Kasumi-1 (cell line): ENCODE measurements around the gene C14orf132.
"Not testable (repeated sequence)": the region's sequence is repeated elsewhere in the genome, so short reads cannot be mapped to it uniquely, and the experiment has no call there.

Source experiments
- DNase-seq, 2 experiments: peaks; one replicate each; lab custom pipeline; 2025; lab: John Stamatoyannopoulos, UW

The C14orf132 gene

DNA sequence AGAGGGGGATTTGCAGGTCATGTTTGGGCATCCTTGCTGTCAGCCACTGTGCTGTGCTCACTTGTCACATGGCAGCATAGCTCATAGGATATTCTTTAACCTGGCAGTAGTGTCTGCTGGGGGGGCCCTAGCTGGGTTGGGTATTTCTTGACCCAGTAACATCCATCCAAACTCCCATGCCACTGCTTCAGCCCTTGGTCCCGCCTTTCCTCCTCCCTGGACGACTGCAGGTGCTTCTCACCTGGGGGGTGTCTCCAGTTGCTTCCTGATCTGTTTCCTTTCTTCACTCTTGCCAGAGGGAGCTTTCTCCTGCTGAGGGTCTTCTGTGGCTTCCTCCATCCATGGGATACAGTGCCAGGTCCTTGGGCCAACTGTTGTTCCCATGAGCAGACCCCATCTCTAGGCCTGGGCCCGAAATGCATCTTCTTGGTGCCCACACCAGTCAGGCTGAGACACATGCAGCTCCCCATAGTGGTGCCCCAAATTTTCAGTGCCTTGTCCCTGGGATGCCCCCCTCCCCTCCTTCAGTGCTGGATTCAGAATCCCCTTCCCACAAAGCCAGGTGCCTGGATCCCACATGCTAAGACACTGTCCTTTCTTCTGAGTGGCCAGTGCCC is 20.5 kb downstream of the C14orf132 start:
- no peak for DNase-seq

DNA sequence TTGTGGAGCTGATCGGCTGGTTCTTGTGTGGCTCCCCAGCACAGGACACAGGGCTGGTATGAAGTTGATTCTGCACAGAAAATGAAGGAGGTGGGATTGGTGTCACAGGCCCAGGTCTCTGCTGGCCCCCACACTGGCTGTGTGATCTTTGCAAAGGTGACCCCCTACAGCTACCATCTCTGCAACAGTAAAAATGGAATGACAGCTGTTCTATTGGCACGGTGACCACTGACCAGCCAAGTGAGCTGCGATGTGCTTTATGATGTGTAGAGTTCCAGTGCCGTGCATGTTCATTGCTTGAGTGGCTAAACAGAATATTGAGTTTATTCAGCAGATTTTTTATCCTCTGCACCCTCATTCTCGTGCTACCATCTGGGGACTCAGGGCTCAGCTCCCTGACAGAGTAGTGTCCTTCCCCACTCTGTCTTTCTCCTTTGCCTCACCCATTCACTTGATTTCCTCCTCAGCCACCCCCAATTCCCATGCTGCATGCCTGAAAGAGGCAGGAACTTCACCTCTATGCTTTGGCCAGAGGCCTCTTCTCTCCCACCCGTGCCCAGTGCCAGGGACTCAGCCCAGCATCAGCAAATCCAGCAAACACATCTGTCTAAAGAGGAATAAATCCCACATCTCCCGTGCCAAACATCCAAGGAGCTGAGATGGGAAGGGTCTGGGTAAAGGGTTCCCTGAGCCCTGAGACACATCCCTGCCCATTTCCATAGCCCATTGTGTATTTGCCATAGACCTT is 21.2 kb downstream of the C14orf132 start:
- no peak for DNase-seq

DNA sequence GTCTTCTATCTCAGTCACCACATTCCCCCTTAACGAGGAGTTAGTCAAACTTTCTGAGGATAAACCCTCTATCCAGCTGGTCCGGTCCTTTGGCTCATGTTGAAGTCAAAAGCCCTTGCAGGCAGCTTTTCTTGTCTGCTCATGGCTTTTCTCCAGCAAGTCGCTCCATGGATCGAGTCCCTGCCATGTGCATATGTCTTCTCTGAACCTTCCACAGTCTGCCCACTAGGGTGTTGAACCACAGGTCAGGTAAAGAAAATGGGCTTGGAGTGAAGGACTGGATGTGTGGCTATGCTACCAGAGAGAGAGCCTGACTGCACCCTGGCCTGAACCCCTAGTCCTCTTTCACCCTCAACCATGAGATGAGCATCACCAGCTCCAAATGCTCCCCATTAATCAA is 22.8 kb downstream of the C14orf132 start:
- no peak for DNase-seq

DNA sequence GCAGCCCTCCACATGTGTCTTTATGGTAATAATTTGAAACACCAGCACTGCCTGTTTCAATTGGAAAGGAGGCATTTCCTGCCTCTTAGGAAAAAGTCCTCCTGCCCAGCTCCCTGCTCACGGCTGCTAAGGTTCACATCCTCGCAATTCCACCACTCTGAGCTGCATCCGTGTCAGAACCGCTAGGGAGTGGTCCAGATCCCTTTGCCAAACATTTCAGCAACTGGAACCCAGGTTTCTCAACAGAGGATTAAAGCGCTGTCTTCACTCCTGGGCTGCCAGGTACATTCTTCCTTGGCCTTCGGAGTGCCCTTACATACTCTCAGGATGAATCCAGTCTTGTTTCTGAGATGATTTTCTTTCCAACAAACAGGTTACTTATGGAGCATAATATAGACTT is 23.3 kb downstream of the C14orf132 start:
- DNase-seq, result no peak

DNA sequence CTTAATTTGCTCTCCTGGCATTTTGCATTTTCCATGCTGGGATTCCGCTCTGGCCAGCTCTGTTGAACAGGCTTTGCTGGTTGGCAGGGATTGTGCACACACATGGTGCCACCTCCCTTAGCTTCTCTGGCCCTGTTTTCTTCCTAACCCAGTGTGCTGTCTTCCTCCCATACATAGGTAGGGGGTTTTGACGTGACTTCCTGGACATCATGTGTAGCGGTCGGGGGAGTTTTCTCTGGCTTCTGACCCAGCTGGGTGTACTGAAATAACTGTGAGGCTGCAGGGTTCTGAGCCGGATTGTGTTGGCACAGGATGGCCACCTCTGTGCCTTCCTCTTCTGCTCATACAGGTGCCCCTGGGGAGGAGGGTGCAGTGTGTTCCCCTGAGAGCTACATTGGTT is 25.7 kb downstream of the C14orf132 start:
- no peak for DNase-seq

DNA sequence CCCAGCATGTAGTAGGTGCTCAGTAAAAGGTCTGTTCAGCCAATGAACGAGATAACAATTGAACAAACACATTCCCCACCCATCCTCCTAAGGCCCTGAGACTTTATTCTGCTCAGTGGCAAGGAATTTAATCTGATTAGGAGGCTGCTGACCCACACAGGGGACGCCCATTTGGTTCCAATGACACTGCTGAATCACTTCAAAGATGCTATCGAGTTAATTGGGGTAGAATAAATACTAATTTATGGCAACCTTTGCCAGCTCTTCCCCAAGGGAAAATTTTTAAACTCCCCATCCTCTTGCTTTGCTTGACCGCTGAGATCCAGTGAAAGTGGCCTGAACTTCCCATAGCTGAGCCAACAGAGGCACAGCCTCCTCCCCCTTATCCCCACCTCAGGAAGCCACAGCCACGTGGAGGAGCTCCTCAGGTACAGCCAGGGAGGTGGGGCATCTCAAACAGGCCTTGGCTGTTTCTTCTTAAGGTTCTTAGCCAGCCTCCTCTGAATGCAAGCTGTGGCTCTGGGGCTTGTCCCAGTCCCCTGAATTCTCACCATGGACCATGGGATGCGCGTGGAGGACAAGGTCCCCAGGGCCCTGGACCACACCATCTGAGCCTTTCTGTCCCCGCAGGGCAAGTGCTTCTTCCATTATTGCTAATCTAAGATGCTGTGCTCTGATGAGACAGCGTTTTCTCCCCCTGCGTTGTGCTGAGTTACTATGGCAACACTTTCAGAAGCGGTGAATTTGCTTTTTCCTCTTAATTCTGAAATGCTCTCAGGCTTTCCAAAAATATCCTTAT is 26.7 kb downstream of the C14orf132 start:
- no peak for DNase-seq

DNA sequence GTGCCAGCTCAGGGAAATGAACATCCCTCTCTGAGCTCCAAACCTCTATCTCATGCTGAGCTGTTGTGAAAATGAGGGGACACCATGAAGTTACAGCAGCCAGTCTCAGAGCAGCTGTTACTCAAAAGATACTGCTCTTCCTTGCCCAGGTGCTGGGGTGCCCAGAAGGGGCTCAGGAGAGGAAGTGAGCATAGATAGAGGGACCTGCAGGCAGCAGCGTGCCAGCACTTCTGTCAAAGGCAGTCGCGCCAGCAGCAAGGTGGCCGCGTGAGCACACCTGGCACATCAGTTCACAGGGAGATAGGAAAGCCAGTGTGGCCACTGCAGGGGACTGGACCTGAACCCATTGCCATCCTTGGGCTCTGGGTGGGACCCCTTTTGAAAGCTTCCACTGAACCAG is 27.8 kb downstream of the C14orf132 start:
- no peak for DNase-seq

DNA sequence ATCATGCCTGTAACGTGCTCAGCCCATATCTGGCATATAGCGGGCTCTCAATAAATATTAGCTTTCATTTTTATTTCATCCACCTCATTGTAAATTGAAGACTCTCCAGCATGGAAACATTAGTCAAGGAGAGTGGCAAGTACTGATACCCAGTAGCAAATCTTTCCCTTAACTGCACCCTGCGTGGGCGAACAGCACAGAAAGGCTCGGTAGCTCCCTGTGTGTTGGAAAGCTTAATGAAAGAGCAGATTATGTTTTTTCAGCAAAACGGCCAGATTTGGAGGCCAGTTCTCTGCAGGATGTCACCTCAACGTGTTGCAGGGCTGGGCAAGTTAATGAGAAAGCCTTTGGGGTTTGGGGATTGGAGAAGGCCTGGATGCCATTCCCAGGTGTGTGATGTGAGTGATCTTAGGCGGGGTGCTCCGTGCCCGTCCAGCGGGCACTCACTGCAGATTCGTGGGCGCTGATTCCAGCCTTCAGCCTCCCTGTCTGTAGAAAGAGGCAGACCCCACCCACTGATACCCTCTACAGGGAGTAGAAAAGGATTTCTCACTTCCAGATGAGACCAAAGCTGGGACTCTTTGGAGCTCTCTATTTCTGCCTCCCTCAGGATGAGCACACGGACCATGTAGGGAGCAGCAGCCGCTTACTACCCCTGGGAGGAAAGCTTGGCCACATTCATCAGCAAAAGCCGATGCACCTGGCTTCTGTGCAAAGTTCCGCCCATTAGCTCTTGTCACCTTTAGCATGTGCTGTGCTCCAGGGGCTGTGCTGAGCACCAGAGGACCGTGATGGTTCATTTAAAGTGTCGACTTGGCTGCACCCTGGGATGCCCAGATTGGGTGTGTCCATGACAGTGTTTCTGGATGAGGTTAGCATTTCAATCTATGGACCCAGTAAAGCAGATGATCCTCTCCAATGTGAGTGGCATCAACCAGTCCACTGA is 29.1 kb downstream of the C14orf132 start:
- DNase-seq, result no peak

DNA sequence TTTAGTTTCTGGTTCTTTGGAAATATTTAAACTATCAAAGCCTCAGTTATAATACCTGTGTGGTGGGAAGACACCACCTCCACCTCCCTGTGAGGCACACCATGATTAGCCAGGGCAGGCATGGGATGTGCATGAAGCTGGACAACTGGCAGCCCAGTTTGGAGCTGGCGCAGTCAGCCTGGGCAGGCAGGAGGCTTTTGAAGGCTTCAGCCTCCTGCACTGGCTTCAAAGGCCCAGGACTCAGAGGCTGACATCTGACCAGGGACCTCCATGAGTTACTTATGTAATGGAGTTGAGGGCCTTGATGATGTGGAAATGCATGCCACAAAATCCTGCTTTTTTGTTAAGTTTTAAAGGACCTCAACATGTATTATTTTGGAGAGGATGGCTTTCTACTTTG is 30.3 kb downstream of the C14orf132 start:
- no peak for DNase-seq

DNA sequence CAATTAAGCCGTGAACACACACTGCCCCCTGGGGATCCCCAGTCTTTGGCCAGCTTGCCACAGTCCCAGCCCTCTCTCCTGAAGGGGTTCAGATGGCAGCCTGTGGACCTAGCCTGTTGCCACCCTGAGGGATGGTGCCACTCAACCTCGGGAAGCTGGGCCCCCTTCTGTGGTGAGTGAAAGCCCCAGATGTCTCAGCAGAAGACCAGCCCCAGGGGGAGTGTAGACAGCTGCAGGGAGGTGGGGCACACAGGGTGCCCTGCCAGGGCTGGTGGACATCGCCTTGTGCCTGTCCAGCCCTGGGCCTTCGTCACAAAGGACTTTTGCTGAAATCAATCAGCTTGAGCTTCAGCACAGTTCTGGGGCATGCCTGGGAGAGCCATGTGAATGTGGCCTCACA is 32.4 kb downstream of the C14orf132 start:
- no peak for DNase-seq

DNA sequence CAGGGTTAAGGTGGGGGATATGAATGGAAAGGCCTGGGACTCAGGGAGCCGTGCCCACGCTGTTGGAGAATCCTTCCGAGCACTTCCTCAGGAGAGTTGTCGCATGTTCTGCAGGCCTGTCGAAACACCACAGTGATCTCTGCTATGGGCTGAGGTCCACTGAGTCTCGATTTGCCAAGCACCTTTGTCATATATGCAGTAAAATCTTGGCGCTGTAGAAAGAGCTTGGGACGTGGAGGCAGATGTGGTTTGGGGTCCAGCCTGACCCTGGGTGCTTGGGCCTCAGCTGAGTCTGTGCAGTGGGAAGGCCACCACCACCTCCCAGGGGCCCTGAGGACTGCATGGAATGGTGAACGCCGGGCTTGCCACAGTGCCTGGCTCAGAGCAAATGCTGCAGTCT is 32.9 kb downstream of the C14orf132 start:
- no peak for DNase-seq

DNA sequence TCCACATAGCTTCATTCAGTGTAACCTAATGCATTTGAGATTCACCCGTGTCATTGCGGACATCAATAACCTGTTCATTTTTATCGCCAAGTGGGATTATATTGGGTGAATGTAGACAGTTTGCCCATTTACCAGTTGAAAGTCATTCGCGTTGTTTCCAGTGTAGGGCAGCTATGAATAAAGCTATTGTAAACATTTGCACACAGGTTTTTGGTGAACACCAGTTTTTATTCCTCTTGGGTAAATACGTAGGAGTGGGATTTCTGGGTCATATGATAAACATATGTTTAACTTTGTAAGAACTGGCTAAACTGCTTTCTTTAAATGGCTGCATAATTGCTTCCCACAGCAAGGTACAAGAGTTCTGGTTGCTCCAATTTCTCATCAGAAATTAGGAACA is 33.6 kb downstream of the C14orf132 start:
- DNase-seq, result no peak

DNA sequence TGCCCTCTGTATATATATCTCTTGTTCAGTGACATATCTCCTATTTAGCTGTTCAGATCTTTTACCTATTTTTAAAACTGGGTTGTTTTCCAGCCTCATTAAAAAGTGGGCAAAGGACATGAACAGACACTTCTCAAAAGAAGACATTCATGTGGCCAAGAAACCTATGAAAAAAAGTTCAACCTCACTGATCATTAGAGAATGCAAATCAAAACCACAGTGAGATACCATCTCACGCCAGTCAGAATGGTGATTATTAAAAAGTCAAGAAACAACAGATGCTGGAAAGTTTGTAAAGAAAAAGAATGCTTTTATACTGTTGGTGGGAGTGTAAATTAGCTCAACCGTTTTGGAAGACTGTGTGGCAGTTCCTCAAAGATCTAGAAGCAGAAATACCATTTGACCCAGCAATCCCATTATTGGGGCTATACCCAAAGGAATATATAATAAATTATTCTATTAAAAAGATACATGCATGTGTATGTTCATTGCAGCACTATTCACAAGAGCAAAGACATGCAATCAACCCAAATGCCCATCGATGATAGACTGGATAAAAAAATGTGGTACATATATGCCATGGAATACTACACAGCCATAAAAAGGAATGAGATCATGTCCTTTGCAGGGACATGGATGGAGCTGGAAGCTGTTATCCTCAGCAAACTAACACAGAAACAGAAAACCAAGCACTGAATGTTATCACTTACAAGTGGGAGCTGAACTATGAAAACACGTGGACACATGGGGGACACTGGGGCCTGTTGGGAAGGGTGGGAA is 34.3 kb downstream of the C14orf132 start:
- DNase-seq, result not testable (repeated sequence)

DNA sequence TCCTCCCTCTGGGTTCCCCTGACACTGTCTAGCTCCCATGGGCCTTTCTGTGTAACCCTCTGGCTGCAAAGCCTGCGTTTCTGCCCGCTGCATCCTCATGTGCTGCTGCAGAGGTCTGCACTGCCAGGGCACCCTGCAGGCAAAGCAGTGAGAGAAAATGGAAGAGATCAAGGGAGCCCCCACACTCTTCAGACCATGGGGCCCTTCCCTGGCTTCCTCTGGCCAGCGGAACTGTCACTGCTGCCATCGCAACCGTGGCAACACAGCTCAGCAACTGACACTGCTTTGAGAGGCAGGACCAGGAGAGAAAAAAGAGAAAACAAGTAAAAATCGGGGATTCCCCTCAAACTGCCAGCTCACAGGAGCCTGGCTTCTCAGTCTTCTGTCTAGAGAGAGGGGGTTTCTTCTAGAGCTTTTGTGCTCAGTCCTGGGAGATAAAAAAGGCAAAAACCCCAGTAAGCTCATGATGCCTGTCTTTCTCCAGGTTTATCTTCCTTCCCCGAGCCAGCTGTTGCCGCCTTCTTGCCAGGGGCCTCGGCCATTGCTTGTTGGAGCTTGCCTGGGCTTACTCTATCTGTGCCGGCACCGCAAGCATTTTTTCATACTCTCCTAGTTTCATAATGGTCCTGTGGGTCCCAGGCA is 38.9 kb downstream of the C14orf132 start:
- no peak for DNase-seq

DNA sequence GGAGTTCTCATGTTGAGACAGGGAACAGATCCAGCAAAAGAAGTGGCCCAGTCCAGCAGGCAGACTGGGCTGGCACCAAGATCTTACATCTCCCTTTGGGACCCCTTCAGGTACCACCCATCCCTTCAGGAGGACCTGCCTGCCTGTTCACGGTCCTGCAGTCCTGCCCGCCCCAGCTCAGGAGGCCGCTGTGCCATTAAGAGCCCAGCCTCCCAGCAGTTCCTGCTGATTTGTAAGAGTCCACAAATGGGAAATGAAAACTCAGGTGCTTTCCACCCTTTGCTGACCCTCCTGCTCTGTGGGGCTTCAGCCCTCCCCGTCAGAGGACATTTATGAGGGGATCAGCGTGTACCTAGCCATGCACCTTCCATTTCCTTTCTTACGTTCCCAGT is 39.5 kb downstream of the C14orf132 start:
- DNase-seq, result no peak

DNA sequence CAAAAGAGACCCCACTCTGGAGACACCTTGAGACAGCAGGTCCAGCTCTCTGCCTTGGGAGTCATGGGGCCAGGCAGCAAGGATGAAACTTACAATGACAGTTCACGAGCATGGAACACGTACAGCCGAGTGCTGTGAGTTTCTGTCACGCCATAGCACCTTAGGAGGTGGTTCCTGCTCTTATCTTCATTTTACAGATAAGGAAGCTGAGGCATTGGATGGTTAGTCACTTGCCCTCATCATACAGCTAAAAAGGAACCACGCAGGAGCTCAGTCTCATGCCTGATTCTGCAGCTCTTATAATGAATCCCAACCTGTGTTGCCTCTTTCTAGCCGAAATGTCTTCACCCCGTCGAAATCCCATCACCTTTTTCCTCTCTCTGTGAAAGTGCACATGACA is 39.9 kb downstream of the C14orf132 start:
- DNase-seq, result no peak

DNA sequence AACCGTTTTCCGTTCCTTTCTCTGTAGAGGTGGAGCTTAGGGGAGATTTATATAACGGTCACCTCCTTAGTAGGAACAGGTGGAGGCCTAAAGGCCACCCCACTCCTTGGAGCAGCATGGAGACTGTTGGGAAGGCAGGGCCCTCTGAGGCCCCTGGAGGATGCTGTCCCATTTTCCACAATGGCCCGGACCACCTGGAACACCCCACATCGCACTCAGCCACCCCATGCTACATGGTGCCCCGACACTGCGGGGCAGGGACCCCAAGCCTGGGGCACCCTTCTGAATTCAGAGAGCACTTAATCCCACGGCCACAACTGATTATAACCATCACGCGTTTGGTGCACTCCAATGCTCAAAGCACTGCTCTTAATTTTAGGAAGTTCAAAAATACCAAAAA is 41.4 kb downstream of the C14orf132 start:
- DNase-seq, result no peak

DNA sequence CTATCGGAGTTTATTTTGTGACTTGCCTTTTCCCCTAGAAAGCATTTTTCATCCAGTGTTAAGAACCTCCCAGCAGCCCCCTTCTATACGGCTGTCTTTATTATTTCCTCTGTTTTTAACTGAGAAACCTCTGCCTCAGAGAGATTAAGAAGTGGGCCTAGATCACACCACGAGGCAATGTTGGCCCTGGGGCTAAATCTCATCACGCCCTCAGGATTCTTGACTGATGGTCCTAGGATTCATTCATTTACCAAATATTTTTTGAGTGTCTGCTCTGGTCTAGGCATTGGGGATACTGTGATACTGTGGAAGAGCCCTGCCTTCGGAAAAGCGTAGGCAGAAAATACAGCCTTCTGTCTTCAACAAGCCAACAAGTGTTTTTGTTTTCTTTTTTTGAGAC is 42.1 kb downstream of the C14orf132 start:
- DNase-seq, result no peak

DNA sequence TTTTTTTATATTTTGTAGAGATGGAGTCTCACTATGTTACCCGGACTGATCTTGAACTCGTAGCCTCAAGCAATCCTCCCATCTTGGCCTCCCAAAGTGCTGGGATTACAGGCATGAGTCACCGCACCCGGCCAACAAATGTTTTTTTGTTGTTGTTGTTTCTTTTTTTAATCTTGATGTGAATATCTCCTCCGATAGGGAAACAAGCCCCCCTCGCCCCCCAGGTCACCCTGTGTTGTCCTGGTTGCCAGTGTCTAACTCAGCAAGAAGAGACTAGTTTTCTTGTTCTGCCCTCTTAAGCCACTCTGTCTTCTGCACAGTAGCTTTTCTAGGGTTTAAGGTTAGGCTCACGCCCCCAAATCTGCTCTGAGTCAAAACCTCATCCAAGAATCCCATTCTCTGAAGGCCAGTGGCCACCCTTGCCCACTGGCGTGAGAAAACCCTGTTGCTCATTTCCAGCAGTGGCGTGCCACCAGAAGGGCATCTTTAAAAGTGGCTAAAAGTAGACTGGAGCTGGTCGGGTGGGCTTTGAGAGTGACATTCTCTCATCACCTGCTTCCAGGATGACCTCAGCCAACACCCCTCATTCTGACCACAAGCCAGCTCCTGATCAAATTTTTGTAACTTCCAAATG is 42.7 kb downstream of the C14orf132 start:
- no peak for DNase-seq
